HUES48 (cell line): ENCODE data around the gene EPB41L4B.
"Not testable (repeated sequence)": the region's sequence is repeated elsewhere in the genome, so short reads cannot be mapped to it uniquely, and the experiment has no call there.

Experiments used
- H3K27ac ChIP-seq: one replicate; pipeline ENCODE4 v1.7.0; 2013; ENCODE audit warnings: low read depth, low read length, inconsistent platforms
- H3K27me3 ChIP-seq: 2 replicates; pipeline ENCODE4 v1.6.1; 2013; ENCODE audit warnings: mild to moderate bottlenecking, low read length; ENCODE audit not compliant: control insufficient read depth, insufficient read depth
- H3K36me3 ChIP-seq: 2 replicates; pipeline ENCODE4 v1.6.1; 2013; ENCODE audit warnings: low read length; ENCODE audit not compliant: control insufficient read depth, insufficient read depth
- H3K4me1 ChIP-seq: 2 replicates; pipeline ENCODE4 v1.6.1; 2013; ENCODE audit warnings: mild to moderate bottlenecking, low read length; ENCODE audit not compliant: control insufficient read depth, insufficient read depth
- H3K4me3 ChIP-seq: 2 replicates; pipeline ENCODE4 v1.5.1; 2013; ENCODE audit warnings: mild to moderate bottlenecking, low read depth, low read length
- H3K9ac ChIP-seq: 2 replicates; pipeline ENCODE4 v1.6.1; 2013; ENCODE audit warnings: mild to moderate bottlenecking, low read depth, low read length, moderate library complexity
- H3K9me3 ChIP-seq: 2 replicates; pipeline ENCODE4 v1.6.1; 2013; ENCODE audit warnings: low read length; ENCODE audit not compliant: control insufficient read depth, insufficient read depth

EPB41L4B gene

DNA sequence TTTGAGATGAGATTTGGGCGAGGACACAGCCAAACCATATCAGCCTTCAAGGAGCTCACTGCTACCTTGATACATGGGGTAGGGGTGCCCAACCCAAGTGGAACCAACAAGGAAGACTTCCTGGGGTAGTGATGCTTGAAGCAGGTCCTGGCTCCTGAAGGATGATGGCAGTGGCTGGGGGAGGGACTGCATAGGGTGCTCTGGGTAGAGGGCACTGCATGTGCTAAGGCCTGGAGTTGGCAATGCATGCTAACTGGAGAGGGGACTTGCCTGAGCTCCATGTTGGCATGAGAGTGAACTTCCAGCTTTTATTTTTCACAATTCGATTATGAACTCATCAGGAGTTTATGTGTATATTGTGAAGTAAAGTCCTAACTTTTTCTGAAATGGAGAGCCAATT is 95.2 kb downstream of the EPB41L4B start:
- Histone ChIP-seq H3K36me3 (no peaks in the 10 kb centered on the region), H3K27me3 (peaks cover 4% of the 10 kb centered on the region; the same call in 1 of the 2 replicates), H3K4me1 (no peaks in the 10 kb centered on the region), H3K9me3 (no peaks in the 10 kb centered on the region), H3K9ac (no peak overlapping the region), H3K4me3 (no peak overlapping the region), H3K27ac (no peak overlapping the region)

- Histone ChIP-seq H3K27me3 (0 out of 2 replicates have a peak, but pooled peaks cover 4% of the 10 kb centered on the region), H3K36me3 (no peaks in the 10 kb centered on the region), H3K9me3 (no peaks in the 10 kb centered on the region), H3K27ac (no peak overlapping the region), H3K9ac (no peak overlapping the region), H3K4me1 (no peaks in the 10 kb centered on the region), H3K4me3 (no peak overlapping the region)
These were observed 96.1 kb downstream of the EPB41L4B start for GRCh38 chr9:109224751-109225150.

- H3K9ac ChIP-seq, H3K9me3 ChIP-seq, H3K27me3 ChIP-seq, H3K4me1 ChIP-seq, H3K4me3 ChIP-seq, H3K36me3 ChIP-seq, H3K27ac ChIP-seq: not testable (repeated sequence)
These were observed 102.6 kb downstream of the EPB41L4B start for GRCh38 chr9:109218242-109218641.

GRCh38 chr9:109214414-109214813 is 106.4 kb downstream of the EPB41L4B start:
- Histone ChIP-seq H3K4me3 (no peak overlapping the region), H3K27me3 (no peaks in the 10 kb centered on the region), H3K36me3 (no peaks in the 10 kb centered on the region), H3K9ac (no peak overlapping the region), H3K27ac (no peak overlapping the region), H3K9me3 (no peaks in the 10 kb centered on the region), H3K4me1 (peaks cover 5% of the 10 kb centered on the region; the same call in 1 of the 2 replicates)

GRCh38 chr9:109213285-109214121 is 107.4 kb downstream of the EPB41L4B start:
- no peaks in the 10 kb centered on the region for H3K4me1 ChIP-seq
- H3K9me3 ChIP-seq: no peaks in the 10 kb centered on the region
- no peak overlapping the region for H3K9ac ChIP-seq
- H3K4me3 ChIP-seq: no peak overlapping the region
- H3K36me3 ChIP-seq: no peaks in the 10 kb centered on the region
- no peaks in the 10 kb centered on the region for H3K27me3 ChIP-seq
- H3K27ac ChIP-seq: no peak overlapping the region

DNA sequence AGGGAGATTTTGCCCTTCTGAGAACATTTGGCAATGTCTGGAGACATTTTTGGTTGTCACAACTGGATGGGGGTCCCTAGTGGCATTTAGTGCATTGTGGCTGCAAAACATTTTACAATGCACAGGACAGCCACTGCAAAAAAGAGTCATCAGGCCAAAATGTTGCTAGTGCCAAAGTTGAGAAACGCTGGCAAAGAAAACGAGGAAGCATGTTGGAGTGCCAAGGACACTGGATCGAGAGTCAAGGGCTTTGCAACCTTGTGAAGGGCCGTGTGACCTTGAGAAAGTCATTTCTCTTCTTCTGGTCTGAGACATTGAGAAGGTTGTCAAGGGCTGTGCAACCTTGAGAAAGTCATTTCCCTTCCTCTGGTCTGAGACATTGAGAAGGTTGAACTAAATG is 108.1 kb downstream of the EPB41L4B start:
- H3K9me3 ChIP-seq: no peaks in the 10 kb centered on the region
- H3K36me3 ChIP-seq: no peaks in the 10 kb centered on the region
- no peak overlapping the region for H3K4me3 ChIP-seq
- no peaks in the 10 kb centered on the region for H3K4me1 ChIP-seq
- no peaks in the 10 kb centered on the region for H3K27me3 ChIP-seq
- H3K27ac ChIP-seq: no peak overlapping the region
- no peak overlapping the region for H3K9ac ChIP-seq

DNA sequence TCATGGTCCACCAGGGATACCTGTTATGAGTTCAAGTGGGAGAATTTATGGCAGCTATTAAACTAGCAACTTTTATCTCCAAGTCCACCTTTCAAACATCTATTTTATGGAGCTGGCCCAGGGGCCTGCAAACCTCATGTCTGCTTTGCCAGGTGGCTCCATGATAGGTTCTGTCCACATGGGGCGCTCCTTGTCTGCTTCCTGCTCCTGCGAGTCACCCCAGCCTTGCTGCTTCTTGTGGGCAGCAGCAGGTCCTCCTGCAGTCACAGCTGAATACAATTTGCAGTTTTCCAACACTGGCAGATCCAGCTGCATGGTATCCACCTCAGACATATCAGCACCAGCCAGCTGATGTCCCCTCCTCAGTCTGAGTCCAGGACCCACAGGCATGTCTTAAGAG is 114.2 kb downstream of the EPB41L4B start:
- H3K4me3 ChIP-seq: no peak overlapping the region
- no peaks in the 10 kb centered on the region for H3K27me3 ChIP-seq
- no peaks in the 10 kb centered on the region for H3K36me3 ChIP-seq
- H3K9ac ChIP-seq: no peak overlapping the region
- no peak overlapping the region for H3K27ac ChIP-seq
- no peaks in the 10 kb centered on the region for H3K4me1 ChIP-seq
- no peaks in the 10 kb centered on the region for H3K9me3 ChIP-seq

DNA sequence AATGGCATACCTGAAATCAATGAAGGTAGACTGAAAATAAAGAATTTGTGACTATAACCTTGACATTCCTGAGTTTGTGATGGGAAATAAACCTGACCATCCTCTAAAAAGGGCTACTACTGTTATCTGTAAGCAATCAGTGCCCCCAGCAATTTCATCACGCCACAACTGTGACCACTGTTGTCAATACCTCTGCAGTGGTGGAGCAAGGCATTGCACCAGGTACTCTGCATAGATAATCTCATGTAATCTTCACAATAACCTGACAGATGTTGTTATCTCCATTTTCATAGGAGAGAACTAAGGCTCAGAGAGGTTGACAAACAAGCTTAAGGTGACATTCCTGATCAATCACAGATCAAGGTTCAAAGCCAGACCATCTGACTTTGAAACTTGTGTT is 115.3 kb downstream of the EPB41L4B start:
- Histone ChIP-seq H3K4me1 (no peaks in the 10 kb centered on the region), H3K4me3 (no peak overlapping the region), H3K9me3 (no peaks in the 10 kb centered on the region), H3K27ac (no peak overlapping the region), H3K27me3 (no peaks in the 10 kb centered on the region), H3K9ac (no peak overlapping the region), H3K36me3 (no peaks in the 10 kb centered on the region)

DNA sequence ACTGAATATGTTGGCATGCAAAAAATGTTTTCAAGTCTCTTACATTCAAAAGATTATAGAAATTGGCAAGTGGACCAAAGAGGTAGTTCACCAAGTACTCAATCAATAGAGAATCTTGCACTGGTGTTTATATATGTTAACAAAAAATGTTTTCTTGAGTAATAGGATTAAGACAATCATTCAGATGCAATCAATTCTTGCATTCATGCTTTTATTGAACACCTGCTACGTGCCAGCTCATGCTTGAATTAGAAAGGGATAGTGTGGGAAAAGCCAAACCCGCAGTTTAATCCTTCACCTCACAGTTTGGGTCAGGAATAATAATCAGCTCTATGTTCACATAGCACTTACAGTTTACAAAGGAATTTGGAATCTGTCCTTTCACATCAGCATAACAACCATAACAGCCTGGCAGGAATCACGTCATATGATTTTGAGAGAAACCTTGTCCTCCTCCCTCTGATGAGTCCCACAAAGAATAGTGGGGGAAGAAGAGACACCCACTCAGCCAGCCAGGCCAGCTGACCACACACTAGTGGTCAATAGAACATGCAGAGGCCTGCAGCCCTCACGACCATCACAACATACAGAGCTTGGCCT is 117.0 kb downstream of the EPB41L4B start:
- no peaks in the 10 kb centered on the region for H3K36me3 ChIP-seq
- no peaks in the 10 kb centered on the region for H3K9me3 ChIP-seq
- H3K27me3 ChIP-seq: no peaks in the 10 kb centered on the region
- no peaks in the 10 kb centered on the region for H3K4me1 ChIP-seq
- H3K27ac ChIP-seq: no peak overlapping the region
- H3K4me3 ChIP-seq: no peak overlapping the region
- no peak overlapping the region for H3K9ac ChIP-seq

- no peak overlapping the region for H3K27ac ChIP-seq
- H3K9ac ChIP-seq: no peak overlapping the region
- no peak overlapping the region for H3K4me3 ChIP-seq
- no peaks in the 10 kb centered on the region for H3K4me1 ChIP-seq
- H3K36me3 ChIP-seq: no peaks in the 10 kb centered on the region
- H3K27me3 ChIP-seq: no peaks in the 10 kb centered on the region
- H3K9me3 ChIP-seq: no peaks in the 10 kb centered on the region
These were observed 121.2 kb downstream of the EPB41L4B start for GRCh38 chr9:109199676-109200075.

DNA sequence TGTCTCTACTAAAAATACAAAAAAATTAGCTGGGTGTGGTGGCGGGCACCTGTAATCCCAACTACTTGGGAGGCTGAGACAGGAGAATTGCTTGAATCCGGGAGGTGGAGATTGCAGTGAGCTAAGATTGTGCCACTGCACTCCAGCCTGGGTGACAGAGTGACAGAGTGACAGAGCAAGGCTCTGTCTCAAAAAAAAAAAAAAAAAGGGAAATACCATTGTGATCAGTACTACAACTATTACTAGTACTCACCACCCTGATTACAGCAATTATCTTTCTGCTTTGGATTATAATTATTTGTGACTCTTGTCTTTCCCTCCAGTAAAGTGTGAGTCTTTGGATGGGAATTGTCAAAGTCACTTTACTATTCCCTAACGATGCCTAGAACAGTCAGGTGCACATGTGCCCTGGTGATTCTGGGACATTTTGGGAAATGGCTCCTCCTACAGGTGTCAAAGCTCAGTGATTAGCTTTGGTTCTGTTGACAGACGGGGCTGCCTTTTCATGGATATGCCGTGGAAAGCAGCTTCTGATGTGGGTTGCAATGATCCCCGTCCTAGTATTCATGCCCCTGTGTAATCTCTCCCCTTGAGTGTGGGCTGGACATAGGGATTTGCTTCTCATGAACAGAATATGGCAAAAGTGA is 122.0 kb downstream of the EPB41L4B start:
- Histone ChIP-seq H3K9me3 (no peaks in the 10 kb centered on the region), H3K27me3 (no peaks in the 10 kb centered on the region), H3K27ac (no peak overlapping the region), H3K9ac (no peak overlapping the region), H3K36me3 (no peaks in the 10 kb centered on the region), H3K4me1 (no peaks in the 10 kb centered on the region), H3K4me3 (no peak overlapping the region)
